H1 (cell line): ENCODE measurements around the gene GTSE1. TPM values are rescaled to one million over a fixed set of nuclear protein-coding genes. Genes with fewer than 3 reads are reported as not detected.

Experiments
- CTCF ChIA-PET: fragments of 300-600 bp; sonication (Branson Sonifier 250); formaldehyde crosslinking; loops from one replicate; lab custom pipeline; 2021; ENCODE audit not compliant: partially characterized antibody; lab: Charles Lee
- POLR2A ChIA-PET: fragments of 300-600 bp; sonication (Branson Sonifier 250); formaldehyde crosslinking; loops from one replicate; lab custom pipeline; 2021; ENCODE audit warnings: inconsistent platforms; ENCODE audit not compliant: partially characterized antibody; lab: Charles Lee
- DNase-seq, 2 experiments: peaks; one replicate each; pipeline versions ENCODE4 v3.0.0 to v3.0.0-alpha.2; 2010 to 2022; ENCODE audit warnings: low spot score in 2 of 2, low read depth in 1 of 2, mixed read lengths in 1 of 2
- FAIRE-seq: peaks from 2 replicates; lab custom pipeline; 2011; peaks lifted over from hg19 to GRCh38; lab: Jason Lieb, UNC
- H2AFZ ChIP-seq: 2 replicates; pipeline ENCODE4 v1.8.1; 2012; ENCODE audit warnings: low read length, inconsistent platforms
- H2AK5ac ChIP-seq: 2 replicates; pipeline ENCODE4 v1.6.1; 2013; ENCODE audit warnings: low read depth, low read length
- H2BK120ac ChIP-seq: replicated peaks from 2 replicates; pipeline ENCODE3; 2013; ENCODE audit warnings: low read depth, low read length, inconsistent platforms
- H2BK12ac ChIP-seq: 2 replicates; pipeline ENCODE4 v1.6.1; 2013; ENCODE audit warnings: low read depth, low read length
- H2BK15ac ChIP-seq: 2 replicates; pipeline ENCODE4 v1.6.1; 2013; ENCODE audit warnings: low read length
- H2BK20ac ChIP-seq: 2 replicates; pipeline ENCODE4 v1.6.1; 2013; ENCODE audit warnings: low read length
- H2BK5ac ChIP-seq: 2 replicates; pipeline ENCODE4 v1.6.1; 2013; ENCODE audit warnings: low read depth, low read length
- H3K14ac ChIP-seq: 2 replicates; pipeline ENCODE4 v1.6.1; 2013; ENCODE audit warnings: inconsistent platforms; ENCODE audit not compliant: insufficient read length
- H3K18ac ChIP-seq: 2 replicates; pipeline ENCODE4 v1.6.1; 2013; ENCODE audit warnings: low read length; ENCODE audit errors: extremely low read depth
- H3K23ac ChIP-seq: 2 replicates; pipeline ENCODE4 v1.6.1; 2013; ENCODE audit warnings: inconsistent platforms; ENCODE audit not compliant: insufficient read length
- H3K23me2 ChIP-seq: 2 replicates; pipeline ENCODE4 v1.6.1; 2013; ENCODE audit warnings: low read depth, low read length
- H3K27ac ChIP-seq: 2 replicates; pipeline ENCODE4 v1.6.1; 2011; ENCODE audit warnings: low read depth, low read length, inconsistent platforms
- H3K27me3 ChIP-seq, 4 experiments: replicated peaks in 1 of 4; 1 replicate in 1 of 4; 2 replicates in 3 of 4; pipeline versions ENCODE4 v1.6.1 to v1.8.1; 2011 to 2013; ENCODE audit warnings: low read length in 3 of 4, mild to moderate bottlenecking in 3 of 4, inconsistent platforms in 2 of 4, mixed read lengths in 2 of 4, moderate library complexity in 1 of 4; ENCODE audit not compliant: control insufficient read depth in 3 of 4, insufficient read depth in 3 of 4; ENCODE audit errors: extremely low read depth in 1 of 4
- H3K36me3 ChIP-seq, 4 experiments: 2 replicates each; pipeline versions ENCODE4 v1.6.1 to v1.8.1; 2011 to 2013; ENCODE audit warnings: mild to moderate bottlenecking in 4 of 4, low read length in 3 of 4, moderate library complexity in 2 of 4, control low read depth in 1 of 4, inconsistent platforms in 1 of 4; ENCODE audit not compliant: insufficient read depth in 4 of 4, control insufficient read depth in 2 of 4
- H3K4ac ChIP-seq: replicated peaks from 2 replicates; pipeline ENCODE3; 2013; ENCODE audit warnings: low read length, low read depth, mixed read lengths, inconsistent platforms; ENCODE audit not compliant: insufficient read length
- H3K4me1 ChIP-seq, 4 experiments: replicated peaks in 1 of 4; 1 replicate in 1 of 4; 2 replicates in 3 of 4; pipeline versions ENCODE4 v1.6.1 to v1.8.1; 2011 to 2013; ENCODE audit warnings: low read length in 3 of 4, inconsistent platforms in 2 of 4, mixed read lengths in 1 of 4; ENCODE audit not compliant: insufficient read depth in 4 of 4, control insufficient read depth in 3 of 4
- H3K4me2 ChIP-seq, 2 experiments: 2 replicates each; pipeline versions ENCODE4 v1.6.1 to v1.8.1; 2011 to 2013; ENCODE audit warnings: low read depth in 2 of 2, low read length in 2 of 2, control low read depth in 1 of 2, inconsistent platforms in 1 of 2, mild to moderate bottlenecking in 1 of 2; ENCODE audit not compliant: insufficient read depth in 1 of 2
- H3K4me3 ChIP-seq, 4 experiments: fragments of 200-600, 300-600 bp in 1 of 4; sonication (generic), shearing (Covaris generic), sonication (Bioruptor Twin) in 1 of 4; 2 replicates each; pipeline versions ENCODE4 v1.5.1 to v1.8.1; 2011 to 2016; ENCODE audit warnings: low read length in 4 of 4, low read depth in 3 of 4, control low read depth in 2 of 4, inconsistent platforms in 2 of 4, mild to moderate bottlenecking in 2 of 4, mixed read lengths in 1 of 4, moderate library complexity in 1 of 4; ENCODE audit not compliant: insufficient read depth in 2 of 4; ENCODE audit errors: extremely low read depth in 1 of 4
- H3K56ac ChIP-seq: replicated peaks from 2 replicates; pipeline ENCODE3; 2013; ENCODE audit warnings: low read depth, mild to moderate bottlenecking, mixed read lengths, low read length, inconsistent platforms; ENCODE audit not compliant: insufficient read length
- H3K79me1 ChIP-seq: 2 replicates; pipeline ENCODE4 v1.6.1; 2013; ENCODE audit warnings: low read depth, low read length, control low read depth
- H3K79me2 ChIP-seq, 2 experiments: 2 replicates each; pipeline versions ENCODE4 v1.6.1 to v1.8.1; 2012 to 2013; ENCODE audit warnings: low read length in 2 of 2, mild to moderate bottlenecking in 2 of 2, inconsistent platforms in 1 of 2; ENCODE audit not compliant: insufficient read depth in 2 of 2, control insufficient read depth in 1 of 2
- H3K9ac ChIP-seq, 4 experiments: replicated peaks in 1 of 4; 1 replicate in 1 of 4; 2 replicates in 3 of 4; pipeline versions ENCODE4 v1.6.1 to v1.8.1; 2011 to 2013; ENCODE audit warnings: low read depth in 3 of 4, low read length in 3 of 4, control low read depth in 2 of 4, mild to moderate bottlenecking in 2 of 4, moderate library complexity in 2 of 4, inconsistent platforms in 1 of 4; ENCODE audit errors: extremely low read depth in 1 of 4
- H3K9me3 ChIP-seq, 2 experiments: 2 replicates each; pipeline versions ENCODE4 v1.6.1 to v1.8.1; 2012 to 2013; ENCODE audit warnings: mild to moderate bottlenecking in 2 of 2, moderate library complexity in 2 of 2, control low read depth in 1 of 2, inconsistent platforms in 1 of 2, low read depth in 1 of 2, low read length in 1 of 2, mixed read lengths in 1 of 2; ENCODE audit not compliant: insufficient read depth in 2 of 2
- H4K20me1 ChIP-seq, 2 experiments: replicated peaks in 1 of 2; 2 replicates each; pipeline versions ENCODE3 to v1.8.1; 2011 to 2013; ENCODE audit warnings: inconsistent platforms in 2 of 2, low read length in 2 of 2, mild to moderate bottlenecking in 1 of 2; ENCODE audit not compliant: insufficient read depth in 2 of 2, control insufficient read depth in 1 of 2
- H4K5ac ChIP-seq: 2 replicates; pipeline ENCODE4 v1.6.1; 2013; ENCODE audit warnings: low read length, low read depth, mixed read lengths, inconsistent platforms; ENCODE audit not compliant: insufficient read length
- H4K8ac ChIP-seq: 2 replicates; pipeline ENCODE4 v1.8.0; 2013; ENCODE audit warnings: mild to moderate bottlenecking, moderate library complexity, low read length, inconsistent platforms; ENCODE audit not compliant: insufficient read depth; ENCODE audit errors: extremely low read depth
- H4K91ac ChIP-seq: replicated peaks from 2 replicates; pipeline ENCODE3; 2013; ENCODE audit warnings: low read length, mixed read lengths, inconsistent platforms; ENCODE audit not compliant: insufficient read length
- ASH2L ChIP-seq: fragments of 200-600, 300-600 bp; sonication (generic); IDR thresholded peaks from one replicate; pipeline ENCODE4 v1.7.1; 2017; ENCODE audit warnings: low read length
- BCL11A ChIP-seq, 2 experiments: IDR thresholded peaks; one replicate each; pipeline ENCODE4 v1.6.1; 2011; ENCODE audit warnings: low read depth in 2 of 2, low read length in 2 of 2, mild to moderate bottlenecking in 2 of 2
- CBX8 ChIP-seq: fragments of 300-800, 300-1000 bp; sonication (generic); IDR thresholded peaks from 2 replicates; pipeline ENCODE4 v1.7.1; 2016; ENCODE audit warnings: low read depth, low read length, borderline replicate concordance
- CEBPB ChIP-seq: IDR thresholded peaks from 2 replicates; pipeline ENCODE4 v1.6.1; 2012; ENCODE audit warnings: low read depth, low read length
- EP300 ChIP-seq, 2 experiments: IDR thresholded peaks; 1 replicate in 1 of 2; 2 replicates in 1 of 2; pipeline ENCODE4 v1.6.1; 2011 to 2012; ENCODE audit warnings: low read depth in 2 of 2, low read length in 2 of 2, mild to moderate bottlenecking in 2 of 2, borderline replicate concordance in 1 of 2, inconsistent platforms in 1 of 2, moderate library complexity in 1 of 2
- HDAC2 ChIP-seq, 2 experiments: fragments of 300-600 bp in 1 of 2; sonication (generic) in 1 of 2; IDR thresholded peaks; 2 replicates each; pipeline ENCODE4 v1.6.1; 2011 to 2012; ENCODE audit warnings: low read depth in 2 of 2, low read length in 2 of 2, mild to moderate bottlenecking in 2 of 2, moderate library complexity in 2 of 2, borderline replicate concordance in 1 of 2, inconsistent platforms in 1 of 2
- KDM1A ChIP-seq: fragments of 200-600, 300-600 bp; sonication (generic); IDR thresholded peaks from 2 replicates; pipeline ENCODE4 v1.7.1; 2016; ENCODE audit warnings: mild to moderate bottlenecking, low read length, borderline replicate concordance
- PHF8 ChIP-seq: fragments of 200-600 bp; sonication (generic); conservative IDR thresholded peaks from 2 replicates; pipeline ENCODE4 v1.7.1; 2012; ENCODE audit warnings: low read depth, mild to moderate bottlenecking, inconsistent platforms, low read length, moderate library complexity
- RAD21 ChIP-seq, 2 experiments: IDR thresholded peaks in 1 of 2; conservative IDR thresholded peaks in 1 of 2; 2 replicates each; pipeline ENCODE4 v1.6.1; 2011; ENCODE audit warnings: low read depth in 2 of 2, low read length in 2 of 2, improper control_type of control experiment in 1 of 2, inconsistent platforms in 1 of 2, mild to moderate bottlenecking in 1 of 2, moderate library complexity in 1 of 2
- RXRA ChIP-seq: IDR thresholded peaks from 2 replicates; pipeline ENCODE4 v1.6.1; 2011; ENCODE audit warnings: low read depth, mild to moderate bottlenecking, low read length, moderate library complexity; ENCODE audit not compliant: insufficient read depth
- SP4 ChIP-seq: IDR thresholded peaks from 2 replicates; pipeline ENCODE4 v1.6.1; 2012; ENCODE audit warnings: low read length, inconsistent platforms
- SUZ12 ChIP-seq: fragments of 200-600 bp; sonication (generic); IDR thresholded peaks from 2 replicates; pipeline ENCODE4 v1.6.1; 2012; ENCODE audit warnings: mild to moderate bottlenecking, inconsistent platforms, low read length, moderate library complexity, mixed read lengths
- ZNF274 ChIP-seq: IDR thresholded peaks from 2 replicates; pipeline ENCODE4 v1.7.0; 2012; ENCODE audit warnings: low read length, borderline replicate concordance; ENCODE audit errors: extremely low read depth
- WGBS, 2 experiments: shearing (Covaris generic) in 1 of 2; methylation state at CpG; one replicate each; pipeline versions ENCODE4 v1.1.6 to v1.1.7; 2013 to 2015; ENCODE audit warnings: low lambda C conversion rate in 2 of 2, mixed read lengths in 2 of 2, inconsistent platforms in 1 of 2, low coverage in 1 of 2, missing lambda C conversion rate in 1 of 2; ENCODE audit not compliant: insufficient replicate concordance in 2 of 2, insufficient coverage in 1 of 2, insufficient read length in 1 of 2; ENCODE audit errors: extremely low coverage in 1 of 2, missing lambda C conversion rate in 1 of 2; 5-methylcytosine and 5-hydroxymethylcytosine counted together
- polyA plus RNA-seq, 7 experiments: library from polyadenylated mRNA; depleted of rRNA in 3 of 7; stranded (reverse) in 5 of 7; unstranded in 2 of 7; fragments of >200 nt in 5 of 7; fragments of 200-250 nt in 2 of 7; gene quantifications; 1 replicate in 5 of 7; 2 replicates in 1 of 7; 4 replicates in 1 of 7; pipeline versions ENCODE4 v1.2.1 to v1.2.3, GENCODE V29; 2011 to 2013; ENCODE audit warnings: missing spikeins in 2 of 7, mixed read lengths in 2 of 7
- total RNA-seq: library from RNA; stranded (reverse); fragmentation: NEBNext Ultra II Directional; extraction: Animal tissue kit (Norgen Biotek cat#: 25700); gene quantifications from 2 replicates; pipeline ENCODE4 v1.2.1, GENCODE V29; 2021

The GTSE1 gene
- total and polyA plus RNA-seq, 2 of the 8 experiments (the other 6 are each of a cell fraction or from before 2014, with no cell fraction given) = 17.5 to 38.6 TPM

DNA sequence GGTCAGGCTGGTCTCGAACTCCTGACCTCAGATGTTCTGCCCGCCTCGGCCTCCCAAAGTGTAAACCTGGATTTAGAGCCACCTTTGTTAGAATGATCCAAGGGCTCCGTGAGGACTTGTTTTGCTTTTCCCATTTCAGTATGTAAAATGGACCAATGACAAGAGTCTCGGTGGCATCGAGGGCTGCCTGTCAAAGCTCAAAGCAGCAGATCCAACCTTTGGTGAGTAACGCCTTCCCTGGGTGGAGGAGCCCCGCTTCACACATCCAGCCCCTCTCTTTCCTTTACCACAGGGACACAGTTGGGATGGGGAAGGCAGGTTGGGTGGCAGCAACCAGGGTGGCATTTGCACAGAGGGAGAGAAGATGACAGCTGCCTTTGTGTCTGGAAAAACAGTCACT, 24.5 kb upstream of the GTSE1 start:
- FAIRE-seq (no peak), DNase-seq (no peak)
- Histone ChIP-seq H3K4ac (no peak overlapping the region), H3K27ac (no peak overlapping the region), H4K8ac (no peak overlapping the region), H2BK12ac (no peak overlapping the region), H3K4me1 (no peaks in the 10 kb centered on the region; a peak in 1 of 7 replicates), H2BK5ac (no peak overlapping the region), H3K36me3 (peaks cover 4 to 16% (median 10%) of the 10 kb centered on the region in 4 experiments; a peak in 4 of 8 replicates), H2BK15ac (no peak overlapping the region), H3K4me3 (no peak overlapping the region), H2BK20ac (no peak overlapping the region), H2AFZ (no peak overlapping the region), H4K20me1 (peaks cover 0 to 5% of the 10 kb centered on the region in 2 experiments), H4K91ac (no peak overlapping the region), H3K23ac (no peak overlapping the region), H4K5ac (no peak overlapping the region), H3K23me2 (peaks cover 3% of the 10 kb centered on the region; the same call in 1 of the 2 replicates), H2BK120ac (no peak overlapping the region), H3K79me2 (no peaks in the 10 kb centered on the region), H3K14ac (no peak overlapping the region), H3K18ac (no peak overlapping the region), H3K27me3 (no peaks in the 10 kb centered on the region), H3K9ac (no peak overlapping the region), H3K79me1 (peaks cover 3% of the 10 kb centered on the region; the same call in 1 of the 2 replicates), H3K9me3 (no peaks in the 10 kb centered on the region), H2AK5ac (no peak overlapping the region), H3K56ac (no peak overlapping the region), H3K4me2 (no peak overlapping the region)
- WGBS, 2 experiments = 96% methylated on average over 7 of the region's 8 CpGs; no CpG with 5 or more reads in 1 of the 2 experiments
- CTCF ChIA-PET = no interaction called here
- POLR2A ChIA-PET = no interaction called here
- TF ChIP-seq CEBPB (no peak), ASH2L (no peak), RAD21 (IDR thresholded peaks at IDR 0.05 in 1 of 2, conservative IDR thresholded peaks at IDR 0.05 in 1 of 2; ENCODE audit: low read depth in 2 of 2, low read length in 2 of 2) (no peak), BCL11A (IDR thresholded peaks at IDR 0.05; ENCODE audit: low read depth in 2 of 2, low read length in 2 of 2) (no peak), SUZ12 (no peak), HDAC2 (IDR thresholded peaks at IDR 0.05; ENCODE audit: borderline replicate concordance in 1 of 2, low read depth in 2 of 2, low read length in 2 of 2) (no peak), RXRA (no peak), CBX8 (no peak), ZNF274 (no peak), SP4 (no peak), EP300 (IDR thresholded peaks at IDR 0.05; ENCODE audit: borderline replicate concordance in 1 of 2, low read depth in 2 of 2, low read length in 2 of 2) (no peak), PHF8 (no peak), KDM1A (no peak)
